ENCODE data around the gene UBASH3B.
A peak's percentile ranks its signal among the peaks of the same experiment; 100 is the strongest.

The UBASH3B gene

DNA sequence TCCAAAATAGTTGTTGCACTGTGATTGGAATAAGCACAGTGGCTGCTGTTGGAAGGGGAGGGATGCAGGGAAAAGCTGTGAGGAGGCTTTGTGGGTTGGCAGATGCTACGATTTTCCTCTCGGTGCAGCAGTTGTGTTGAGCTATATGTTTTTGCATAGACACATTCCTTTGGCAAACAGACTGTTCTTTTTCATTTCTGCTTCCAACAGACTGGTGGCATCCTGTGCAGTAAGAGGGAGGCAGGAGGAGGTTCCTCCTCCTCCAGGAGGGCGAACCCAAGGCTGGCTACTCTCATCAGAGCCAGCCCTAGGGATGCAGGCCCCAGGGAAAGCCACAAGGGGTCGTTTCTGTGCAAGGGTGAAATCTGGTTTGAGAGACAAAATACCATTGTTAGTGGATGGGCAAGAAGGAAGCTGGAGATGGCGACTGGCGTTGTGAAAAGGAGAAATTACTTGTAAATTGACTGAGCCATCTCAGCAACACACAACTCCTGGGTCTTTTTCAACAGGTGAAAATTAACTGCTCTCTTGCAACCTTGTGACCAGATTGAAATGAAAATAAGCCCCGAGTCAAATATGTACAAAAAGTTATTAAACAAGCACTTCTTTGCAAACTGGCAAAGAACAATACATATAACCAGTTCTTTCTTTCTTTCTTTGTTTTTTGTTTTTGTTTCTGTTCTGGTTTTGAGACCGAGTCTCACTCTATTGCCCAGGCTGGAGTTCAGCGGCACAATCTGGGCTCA lies 26.5 kb upstream of the UBASH3B start:
- H3K4me3 ChIP-seq (ENCODE audit: low read depth, low read length) = no peak overlapping the region
- TF ChIP-seq POLR2A (IDR thresholded peaks at IDR 0.05; ENCODE audit: extremely low read depth, insufficient read length) = no peak
- TF ChIP-seq, protein P1, sequence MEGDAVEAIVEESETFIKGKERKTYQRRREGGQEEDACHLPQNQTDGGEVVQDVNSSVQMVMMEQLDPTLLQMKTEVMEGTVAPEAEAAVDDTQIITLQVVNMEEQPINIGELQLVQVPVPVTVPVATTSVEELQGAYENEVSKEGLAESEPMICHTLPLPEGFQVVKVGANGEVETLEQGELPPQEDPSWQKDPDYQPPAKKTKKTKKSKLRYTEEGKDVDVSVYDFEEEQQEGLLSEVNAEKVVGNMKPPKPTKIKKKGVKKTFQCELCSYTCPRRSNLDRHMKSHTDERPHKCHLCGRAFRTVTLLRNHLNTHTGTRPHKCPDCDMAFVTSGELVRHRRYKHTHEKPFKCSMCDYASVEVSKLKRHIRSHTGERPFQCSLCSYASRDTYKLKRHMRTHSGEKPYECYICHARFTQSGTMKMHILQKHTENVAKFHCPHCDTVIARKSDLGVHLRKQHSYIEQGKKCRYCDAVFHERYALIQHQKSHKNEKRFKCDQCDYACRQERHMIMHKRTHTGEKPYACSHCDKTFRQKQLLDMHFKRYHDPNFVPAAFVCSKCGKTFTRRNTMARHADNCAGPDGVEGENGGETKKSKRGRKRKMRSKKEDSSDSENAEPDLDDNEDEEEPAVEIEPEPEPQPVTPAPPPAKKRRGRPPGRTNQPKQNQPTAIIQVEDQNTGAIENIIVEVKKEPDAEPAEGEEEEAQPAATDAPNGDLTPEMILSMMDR (IDR thresholded peaks at IDR 0.05; ENCODE audit: low read depth, low read length) = peak; percentile 98
- TF ChIP-seq, protein P2, sequence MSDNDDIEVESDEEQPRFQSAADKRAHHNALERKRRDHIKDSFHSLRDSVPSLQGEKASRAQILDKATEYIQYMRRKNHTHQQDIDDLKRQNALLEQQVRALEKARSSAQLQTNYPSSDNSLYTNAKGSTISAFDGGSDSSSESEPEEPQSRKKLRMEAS (IDR thresholded peaks at IDR 0.05; ENCODE audit: low read depth, low read length) = peak; percentile 18; the same call in 1 of the 2 replicates
- peak; percentile 41; the same call in 1 of the 2 replicates for TF ChIP-seq MYC (IDR thresholded peaks at IDR 0.05; ENCODE audit: low read depth, low read length)
- DNase-seq (ENCODE audit: low read depth) = peak; percentile 86

DNA sequence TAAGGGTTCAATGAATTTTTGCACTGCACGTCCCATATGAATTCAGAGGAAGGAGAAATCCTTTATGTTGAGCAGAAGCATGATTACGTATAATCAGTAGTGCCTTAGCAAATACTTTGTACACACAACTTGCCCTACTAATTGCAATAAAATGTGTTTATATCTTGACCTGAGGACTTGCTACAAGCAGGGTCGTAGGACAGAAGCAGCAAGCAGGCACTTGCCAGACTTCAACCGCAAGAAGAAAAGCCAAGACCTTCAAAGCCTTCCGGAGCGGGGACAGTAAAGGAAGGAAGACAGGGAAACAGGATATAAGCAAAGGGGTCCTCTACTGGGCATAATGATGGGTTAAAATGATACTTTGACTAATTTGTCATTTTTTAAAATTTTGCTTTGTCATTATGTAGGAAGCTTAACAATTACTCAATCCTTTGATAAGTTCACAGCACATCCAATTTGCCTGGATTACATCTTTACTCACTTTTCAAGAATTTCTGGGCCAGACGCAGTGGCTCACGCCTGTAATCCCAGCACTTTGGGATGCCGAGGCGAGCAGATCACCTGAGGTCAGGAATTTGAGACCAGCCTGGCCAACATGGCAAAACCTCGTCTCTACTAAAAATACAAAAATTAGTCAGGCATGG lies 23.2 kb upstream of the UBASH3B start:
- TF ChIP-seq POLR2A (IDR thresholded peaks at IDR 0.05; ENCODE audit: extremely low read depth, insufficient read length) (no peak), MYC (IDR thresholded peaks at IDR 0.05; ENCODE audit: low read depth, low read length) (no peak)
- TF ChIP-seq, protein P2 (IDR thresholded peaks at IDR 0.05; ENCODE audit: low read depth, low read length) = no peak
- TF ChIP-seq, protein P1 (IDR thresholded peaks at IDR 0.05; ENCODE audit: low read depth, low read length) = no peak
- DNase-seq (ENCODE audit: low read depth) = no peak
- H3K4me3 ChIP-seq (ENCODE audit: low read depth, low read length) = no peak overlapping the region

DNA sequence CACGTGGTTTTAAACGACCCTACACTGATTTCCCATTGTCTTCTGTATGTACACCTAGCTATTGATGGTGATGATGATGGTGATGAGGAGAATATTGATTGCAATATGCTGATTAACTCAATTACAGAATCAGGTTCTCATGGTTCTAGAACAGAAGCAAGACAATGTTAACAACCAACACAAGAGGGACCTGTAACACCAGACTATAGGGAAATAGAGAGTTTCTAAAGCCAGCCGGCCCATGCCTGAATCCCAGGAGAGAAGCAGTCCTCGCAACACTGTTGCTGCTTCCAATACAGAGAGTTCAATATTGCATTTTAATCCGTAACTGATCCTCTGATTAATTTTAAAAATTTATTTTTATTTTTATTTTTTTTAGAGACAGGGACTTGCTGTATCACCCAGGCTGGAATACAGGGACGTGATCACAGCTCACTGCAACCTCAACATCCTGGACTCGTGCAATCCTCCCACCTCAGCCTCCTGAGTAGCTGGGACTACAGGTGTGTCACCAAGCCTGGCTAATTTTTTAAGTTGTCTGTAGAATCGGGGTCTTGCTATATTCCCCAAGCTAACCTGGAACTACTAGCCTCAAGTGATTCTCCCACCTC lies 22.2 kb upstream of the UBASH3B start:
- no peak for TF ChIP-seq MYC (IDR thresholded peaks at IDR 0.05; ENCODE audit: low read depth, low read length)
- TF ChIP-seq, protein P1 (IDR thresholded peaks at IDR 0.05; ENCODE audit: low read depth, low read length) = peak; percentile 58
- TF ChIP-seq, protein P2 (IDR thresholded peaks at IDR 0.05; ENCODE audit: low read depth, low read length) = peak; percentile 56; the same call in 1 of the 2 replicates
- peak; percentile 82 for DNase-seq (ENCODE audit: low read depth)
- H3K4me3 ChIP-seq (ENCODE audit: low read depth, low read length) = no peak overlapping the region

DNA sequence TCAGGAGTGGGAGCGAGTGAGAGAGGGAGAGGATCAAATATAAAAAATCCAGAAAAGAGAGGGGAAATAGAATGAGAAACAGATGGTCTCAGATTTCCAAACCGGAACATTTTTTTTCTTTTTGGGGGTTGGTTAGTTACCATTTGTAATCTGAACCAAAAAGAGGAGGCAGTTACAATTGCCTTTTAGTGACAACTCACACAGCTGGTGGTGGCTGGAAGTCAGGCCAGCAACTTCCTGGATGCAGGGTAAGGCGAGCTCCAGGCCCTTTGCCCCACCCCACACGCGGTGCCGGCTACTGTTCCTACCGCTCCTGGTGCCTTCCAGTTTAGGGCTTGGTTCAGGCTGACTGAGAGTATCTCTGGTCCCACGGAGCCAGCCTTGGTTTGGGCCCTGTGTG lies 21.0 kb upstream of the UBASH3B start:
- H3K4me3 ChIP-seq (ENCODE audit: low read depth, low read length) = no peak overlapping the region
- TF ChIP-seq MYC (IDR thresholded peaks at IDR 0.05; ENCODE audit: low read depth, low read length) = no peak
- no peak for TF ChIP-seq POLR2A (IDR thresholded peaks at IDR 0.05; ENCODE audit: extremely low read depth, insufficient read length)
- TF ChIP-seq, protein P2 (IDR thresholded peaks at IDR 0.05; ENCODE audit: low read depth, low read length) = no peak
- DNase-seq (ENCODE audit: low read depth) = peak; percentile 30

DNA sequence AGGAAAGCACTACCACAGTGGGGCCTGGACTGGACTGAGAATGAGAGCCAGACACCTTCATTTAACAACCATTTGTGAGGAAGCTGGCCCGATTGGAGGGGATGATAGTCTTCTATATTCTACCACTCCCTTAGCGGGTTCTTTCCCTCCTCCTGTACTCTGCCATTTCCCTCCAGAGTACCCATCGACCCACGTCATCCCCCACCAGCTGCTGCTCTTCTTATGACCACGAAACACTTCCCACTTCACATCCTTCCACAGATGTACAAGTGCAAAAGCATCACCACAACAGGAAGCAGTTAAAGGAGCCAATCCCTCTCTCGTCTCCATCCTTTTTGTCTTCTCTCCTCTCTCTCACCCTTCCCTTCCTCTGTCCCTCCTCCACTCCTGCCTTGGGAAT lies 18.0 kb upstream of the UBASH3B start:
- TF ChIP-seq POLR2A (IDR thresholded peaks at IDR 0.05; ENCODE audit: extremely low read depth, insufficient read length) (no peak), MYC (IDR thresholded peaks at IDR 0.05; ENCODE audit: low read depth, low read length) (no peak)
- TF ChIP-seq, protein P2 (IDR thresholded peaks at IDR 0.05; ENCODE audit: low read depth, low read length) = no peak
- TF ChIP-seq, protein P1 (IDR thresholded peaks at IDR 0.05; ENCODE audit: low read depth, low read length) = no peak
- no peak overlapping the region for H3K4me3 ChIP-seq (ENCODE audit: low read depth, low read length)

More for the DNA sequence above, 18.0 kb upstream of the UBASH3B start:
- DNase-seq (ENCODE audit: low read depth) = no peak
